NCI-H1694 (cell line): Measurements from ENCODE around the gene ATG14.
"Not testable (repeated sequence)": the region's sequence is repeated elsewhere in the genome, so short reads cannot be mapped to it uniquely, and the experiment has no call there.

Experiments used
- DNase-seq: peaks from one replicate; lab custom pipeline; 2025; lab: John Stamatoyannopoulos, UW

Gene ATG14

GRCh38 chr14:55433880-55434804 lies 22.5 kb upstream of the ATG14 start:
- no peak for DNase-seq

DNA sequence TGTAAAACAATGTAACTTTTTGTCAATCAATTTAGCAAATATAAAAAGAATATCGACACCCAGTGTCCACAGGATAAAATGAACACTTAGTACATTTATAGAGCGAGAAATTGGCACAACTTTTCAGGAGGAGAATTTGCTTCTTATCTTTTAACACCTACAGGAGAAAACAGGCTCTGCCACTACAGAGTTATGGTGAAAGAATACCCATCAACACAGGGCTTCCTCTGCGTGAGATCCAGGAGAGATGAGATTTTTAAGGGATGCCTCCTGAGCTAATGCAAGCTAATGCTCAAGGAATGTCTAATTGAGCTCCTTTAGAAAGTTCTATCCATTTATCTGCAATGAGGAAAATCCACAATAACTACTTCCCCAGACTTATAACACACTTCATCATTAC lies 21.0 kb upstream of the ATG14 start:
- no peak for DNase-seq

DNA sequence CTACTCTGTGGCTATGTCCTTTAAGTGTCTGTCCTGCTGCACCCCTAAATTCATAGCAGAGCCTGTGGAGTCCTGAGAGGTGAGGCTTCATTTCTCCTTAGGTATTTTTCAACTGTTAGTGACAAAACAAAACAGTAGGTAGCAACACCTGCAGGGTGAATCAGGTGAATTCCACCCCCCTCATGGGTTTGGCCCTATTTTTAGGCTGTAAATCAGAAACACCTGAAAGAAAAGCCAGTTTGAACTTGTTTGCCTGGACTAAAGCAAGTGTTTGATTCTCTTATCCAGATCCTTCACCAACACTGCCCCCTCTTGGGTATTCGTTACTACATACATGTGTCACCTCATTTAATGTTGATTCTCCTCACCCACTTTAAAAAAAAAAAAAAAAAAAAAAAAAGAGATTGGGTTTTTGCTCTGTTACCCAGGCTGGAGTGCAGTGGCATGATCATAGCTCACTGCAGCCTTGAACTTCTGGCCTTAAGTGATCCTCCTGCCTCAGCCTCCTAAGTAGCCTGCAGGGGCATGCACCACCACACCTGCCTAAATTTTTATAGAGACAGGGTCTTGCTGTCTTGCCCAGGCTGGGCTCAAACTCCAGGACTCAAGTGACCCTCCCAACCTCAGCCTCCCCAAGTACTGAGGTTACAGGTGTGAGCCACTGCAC lies 18.5 kb upstream of the ATG14 start:
- peak; percentile 49 for DNase-seq

GRCh38 chr14:55427439-55427838 lies 15.8 kb upstream of the ATG14 start:
- DNase-seq = no peak

DNA sequence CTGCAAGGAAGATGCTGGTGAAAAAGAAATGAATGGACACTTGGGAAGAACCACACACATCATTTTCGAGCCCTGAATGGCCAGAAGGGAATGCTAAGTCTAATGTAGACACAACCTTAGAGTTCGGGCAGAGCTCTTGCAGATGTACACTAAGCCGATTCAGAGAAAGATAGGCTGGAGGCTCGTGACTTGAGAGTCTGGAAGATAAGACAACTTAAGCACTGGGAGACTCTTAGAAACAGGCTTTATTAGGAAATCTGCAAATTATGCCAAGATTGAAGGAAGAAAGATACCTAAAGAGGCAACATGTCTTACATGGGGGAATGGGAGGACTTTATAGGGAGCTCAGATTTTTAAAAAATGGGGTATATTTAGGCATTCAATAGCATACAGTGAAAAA lies 15.3 kb upstream of the ATG14 start:
- DNase-seq = no peak

DNA sequence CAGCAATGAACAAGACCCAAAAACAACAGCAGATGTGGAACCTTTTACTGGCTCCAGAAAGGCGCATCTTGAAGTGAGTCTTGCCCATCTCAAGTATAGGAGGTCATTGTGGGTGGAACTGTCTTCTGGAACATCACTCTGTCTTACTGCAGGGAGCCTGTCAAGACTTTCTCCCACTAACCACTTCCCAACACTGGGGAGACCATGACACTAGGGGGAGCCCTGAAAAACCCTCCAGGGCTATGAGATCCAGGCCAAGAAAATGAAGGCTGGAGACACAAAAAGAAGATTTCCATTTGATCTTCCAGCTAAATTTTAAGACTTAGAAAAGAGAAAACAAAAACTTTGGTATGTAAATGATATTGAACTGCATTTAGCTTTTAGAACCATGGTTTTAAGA lies 13.5 kb upstream of the ATG14 start:
- DNase-seq = no peak

DNA sequence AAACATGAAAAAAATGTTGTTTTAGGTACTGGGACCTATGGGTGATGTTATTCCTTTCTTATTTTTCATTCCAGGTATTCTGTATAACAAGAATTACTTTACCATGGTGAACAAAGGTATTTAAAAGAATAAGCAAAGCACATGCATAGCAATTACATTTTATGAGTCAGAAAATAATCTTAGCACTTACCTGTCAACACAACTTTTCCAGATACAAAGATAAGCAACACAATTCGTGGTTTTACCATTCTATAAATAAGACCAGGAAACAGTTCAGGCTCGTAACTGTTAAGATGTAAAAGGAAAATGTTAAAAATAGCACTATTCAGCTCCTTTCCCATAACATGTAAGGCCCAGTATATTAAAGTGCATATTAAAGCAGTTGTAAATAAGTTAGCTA lies 12.3 kb upstream of the ATG14 start:
- DNase-seq = no peak

- not testable (repeated sequence) for DNase-seq
Observed at GRCh38 chr14:55422338-55422737, 10.7 kb upstream of the ATG14 start.

- DNase-seq = no peak
Observed at GRCh38 chr14:55419663-55420062, 8.0 kb upstream of the ATG14 start.

DNA sequence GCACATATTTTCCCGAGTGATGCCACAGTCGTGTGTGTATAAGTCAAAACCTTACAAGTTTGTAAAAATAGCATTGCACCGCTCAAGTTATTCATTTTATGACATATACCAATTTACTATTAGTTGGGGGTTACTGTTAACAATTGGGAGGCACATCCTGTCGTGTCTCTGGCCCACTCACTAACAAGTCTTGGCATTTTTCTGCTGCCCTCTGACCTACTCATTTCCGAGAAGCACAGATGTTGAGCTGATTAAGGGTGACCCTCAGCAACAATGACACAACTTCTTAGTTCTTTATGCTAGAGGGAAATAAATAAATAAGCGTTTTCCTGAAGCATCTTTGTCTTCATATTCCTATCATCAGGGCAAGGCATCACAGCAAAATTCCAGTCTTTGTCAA lies 6.8 kb upstream of the ATG14 start:
- DNase-seq = no peak

GRCh38 chr14:55417955-55418354 lies 6.3 kb upstream of the ATG14 start:
- no peak for DNase-seq

- DNase-seq = peak; percentile 21
Observed at GRCh38 chr14:55416866-55417265, 5.2 kb upstream of the ATG14 start.

- no peak for DNase-seq
Observed at GRCh38 chr14:55414551-55414950, 2.9 kb upstream of the ATG14 start.

DNA sequence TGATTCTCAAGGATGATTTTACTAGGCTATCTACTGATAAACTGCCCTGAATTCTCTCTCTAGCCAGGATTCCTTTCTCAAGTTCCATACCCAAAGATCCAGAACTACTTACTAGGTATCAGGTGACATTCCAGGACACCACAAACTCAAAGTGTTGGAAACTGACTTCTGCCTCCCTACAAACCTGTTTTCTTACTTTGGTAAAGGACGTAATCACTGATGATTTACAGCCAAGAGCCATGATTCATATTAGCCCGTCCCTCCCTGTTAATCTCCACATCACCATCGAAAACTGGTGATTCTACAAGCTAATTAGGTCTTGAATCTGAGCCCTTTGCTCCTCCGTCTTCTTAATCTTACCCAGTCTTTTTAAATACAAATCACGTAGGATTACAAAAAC lies 1.0 kb upstream of the ATG14 start:
- no peak for DNase-seq

- DNase-seq = no peak
Observed at GRCh38 chr14:55410876-55411275, 754 bp downstream of the ATG14 start.

GRCh38 chr14:55404173-55404854 lies 7.3 kb downstream of the ATG14 start:
- no peak for DNase-seq

GRCh38 chr14:55401751-55402150 lies 9.9 kb downstream of the ATG14 start:
- no peak for DNase-seq

- no peak for DNase-seq
Observed at GRCh38 chr14:55399852-55400251, 11.8 kb downstream of the ATG14 start.

DNA sequence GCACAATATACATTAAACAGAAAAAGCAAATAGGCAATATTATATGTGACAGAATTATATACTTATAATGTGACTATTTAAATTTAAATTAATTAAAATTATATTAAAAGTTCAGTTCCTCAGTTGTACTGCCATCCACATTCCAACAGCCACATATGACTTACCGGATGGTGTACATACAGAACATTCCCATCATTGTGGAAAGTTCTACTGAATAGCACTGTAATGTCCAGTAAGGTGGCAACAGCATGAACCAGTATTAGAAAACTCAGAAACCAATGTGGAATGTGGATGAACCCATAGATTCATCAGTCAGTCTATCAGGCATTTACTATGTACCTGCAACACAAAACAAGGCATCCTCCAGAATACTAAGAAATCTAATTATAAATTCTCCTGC lies 12.4 kb downstream of the ATG14 start:
- DNase-seq = no peak

- DNase-seq = no peak
Observed at GRCh38 chr14:55398679-55399078, 13.0 kb downstream of the ATG14 start.

DNA sequence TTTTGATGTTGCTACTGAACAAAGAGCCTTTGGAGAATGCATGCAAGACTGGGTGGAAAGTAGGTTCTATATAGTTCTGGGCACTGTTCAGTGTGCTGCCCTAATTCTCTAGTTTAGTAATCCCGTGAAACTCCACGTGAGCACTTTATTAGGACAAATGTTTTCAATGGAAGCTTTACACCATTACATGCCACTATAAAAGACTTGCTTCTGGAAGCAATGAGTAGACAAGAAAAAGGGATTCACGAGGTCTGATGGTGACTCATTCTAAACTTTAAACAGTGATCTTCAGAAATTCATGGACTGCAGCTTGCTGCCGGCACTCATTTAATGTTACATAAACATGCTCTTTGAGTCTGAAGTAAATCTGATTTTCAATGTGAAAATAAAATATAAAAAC lies 22.3 kb downstream of the ATG14 start:
- DNase-seq = no peak

DNA sequence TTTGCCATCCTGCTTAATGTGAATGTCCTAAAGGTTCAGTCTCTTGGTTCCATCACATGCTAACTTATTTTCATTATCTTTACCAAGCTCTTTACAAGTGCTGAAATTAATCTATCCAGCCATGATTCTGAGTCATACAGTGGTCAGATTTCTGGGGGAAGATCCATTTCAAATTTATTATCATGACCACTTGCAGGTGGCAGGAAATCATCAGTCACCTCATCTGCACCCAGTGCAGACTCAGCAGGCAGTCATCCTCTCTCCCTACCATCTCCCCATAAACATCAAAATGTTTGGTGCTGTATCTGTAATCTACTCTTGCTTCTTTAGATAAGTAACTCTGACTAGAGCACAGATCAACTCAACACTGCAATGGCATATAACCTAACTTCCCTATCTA lies 23.5 kb downstream of the ATG14 start:
- no peak for DNase-seq

DNA sequence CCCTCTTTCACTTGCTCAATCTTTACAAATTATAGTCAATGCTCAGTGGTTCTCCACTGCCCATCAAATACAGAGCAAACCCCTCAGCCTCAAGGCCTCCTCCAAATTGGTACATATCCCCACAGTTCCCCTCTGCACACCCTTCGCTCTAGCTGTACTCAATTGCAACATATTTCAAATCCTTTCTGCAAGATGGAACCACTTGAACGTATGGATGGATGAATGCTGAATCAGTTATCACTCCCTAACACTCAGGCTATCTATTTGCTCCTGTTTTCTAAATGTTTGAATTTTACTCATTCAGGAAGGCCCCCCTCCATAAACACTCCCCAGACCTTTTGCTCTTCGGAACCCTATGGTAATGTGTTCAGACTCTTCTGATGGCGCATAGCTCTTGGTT lies 24.5 kb downstream of the ATG14 start:
- no peak for DNase-seq
